HEK293 (cell line): ENCODE results near the gene HEMK1.

ENCODE experiments used
- CTCF ChIA-PET: fragments of 350-600 bp; formaldehyde crosslinking; extraction: SDS; loops from one replicate; lab custom pipeline; 2021; ENCODE audit warnings: antibody characterized with exemption; lab: Yijun Ruan, JAX
- POLR2A ChIA-PET: fragments of 300-600 bp; formaldehyde crosslinking; extraction: SDS; loops from one replicate; lab custom pipeline; 2020; ENCODE audit warnings: antibody characterized with exemption, inconsistent platforms; lab: Yijun Ruan, JAX
- H3K27ac ChIP-seq: fragments of 200-500 bp; sonication (Bioruptor generic); 2 replicates; pipeline ENCODE4 v1.5.1; 2014; ENCODE audit warnings: low read depth, low read length, control low read depth, inconsistent platforms; ENCODE audit errors: extremely low read depth
- H3K36me3 ChIP-seq, 2 experiments: fragments of 200-500 bp in 1 of 2; sonication (Bioruptor generic) in 1 of 2; 1 replicate in 1 of 2; 2 replicates in 1 of 2; pipeline ENCODE4 v1.5.1; 2014 to 2017; ENCODE audit warnings: inconsistent platforms in 2 of 2, low read length in 2 of 2; ENCODE audit not compliant: control insufficient read depth in 2 of 2, insufficient read depth in 1 of 2
- H3K4me1 ChIP-seq: fragments of 200-500 bp; sonication (Bioruptor generic); 2 replicates; pipeline ENCODE4 v1.5.1; 2014; ENCODE audit warnings: mild to moderate bottlenecking, low read length, inconsistent platforms; ENCODE audit not compliant: control insufficient read depth, insufficient read depth
- H3K4me3 ChIP-seq: 2 replicates; pipeline ENCODE4 v1.5.1; 2011; ENCODE audit warnings: low read depth, mild to moderate bottlenecking, control low read depth, low read length, moderate library complexity
- H3K9me3 ChIP-seq: fragments of 200-500 bp; sonication (Bioruptor generic); 2 replicates; pipeline ENCODE4 v1.5.1; 2014; ENCODE audit warnings: low read depth, low read length, inconsistent platforms; ENCODE audit not compliant: control insufficient read depth, insufficient read depth
- ATF2 ChIP-seq: fragments of 450-650 bp; formaldehyde crosslinking; IDR thresholded peaks from 2 replicates; pipeline ENCODE4 v1.5.1; 2016; ENCODE audit warnings: missing biosample characterization, missing genetic modification characterization, low read depth
- GLI2 ChIP-seq: fragments of 450-650 bp; formaldehyde crosslinking; IDR thresholded peaks from 2 replicates; pipeline ENCODE4; 2017; ENCODE audit warnings: missing biosample characterization, missing genetic modification characterization, low read depth, borderline replicate concordance
- KLF10 ChIP-seq: fragments of 450-650 bp; IDR thresholded peaks from 2 replicates; pipeline ENCODE4 v1.5.1; 2018; ENCODE audit warnings: missing biosample characterization, mild to moderate bottlenecking, missing genetic modification characterization
- KLF8 ChIP-seq: fragments of 450-650 bp; formaldehyde crosslinking; IDR thresholded peaks from 2 replicates; pipeline ENCODE4 v1.5.1; 2016; ENCODE audit warnings: missing biosample characterization, missing genetic modification characterization
- PRDM10 ChIP-seq: fragments of 450-650 bp; formaldehyde crosslinking; IDR thresholded peaks from 2 replicates; pipeline ENCODE4 v1.5.1; 2016; ENCODE audit warnings: missing biosample characterization, missing genetic modification characterization
- PRDM4 ChIP-seq: fragments of 450-650 bp; formaldehyde crosslinking; IDR thresholded peaks from 2 replicates; pipeline ENCODE4 v1.5.1; 2017; ENCODE audit warnings: missing biosample characterization, missing genetic modification characterization
- ZEB2 ChIP-seq: fragments of 450-650 bp; formaldehyde crosslinking; IDR thresholded peaks from 2 replicates; pipeline ENCODE4 v1.5.1; 2016; ENCODE audit warnings: missing biosample characterization, missing genetic modification characterization
- ZNF121 ChIP-seq: fragments of 450-650 bp; formaldehyde crosslinking; IDR thresholded peaks from 2 replicates; pipeline ENCODE4 v1.5.1; 2016; ENCODE audit warnings: missing biosample characterization, missing genetic modification characterization
- ZNF23 ChIP-seq: fragments of 450-650 bp; formaldehyde crosslinking; IDR thresholded peaks from 2 replicates; pipeline ENCODE4 v1.5.1; 2016; ENCODE audit warnings: missing biosample characterization, missing genetic modification characterization, borderline replicate concordance
- ZNF398 ChIP-seq: fragments of 450-650 bp; formaldehyde crosslinking; IDR thresholded peaks from 2 replicates; pipeline ENCODE4 v1.5.1; 2017; ENCODE audit warnings: missing biosample characterization, missing genetic modification characterization
- ZNF404 ChIP-seq: fragments of 450-650 bp; formaldehyde crosslinking; IDR thresholded peaks from 2 replicates; pipeline ENCODE4 v1.5.1; 2017; ENCODE audit warnings: missing biosample characterization, missing genetic modification characterization
- ZNF513 ChIP-seq: fragments of 450-650 bp; IDR thresholded peaks from 2 replicates; pipeline ENCODE4 v1.5.1; 2018; ENCODE audit warnings: missing biosample characterization, missing genetic modification characterization
- ZNF585B ChIP-seq: fragments of 450-650 bp; formaldehyde crosslinking; IDR thresholded peaks from 2 replicates; pipeline ENCODE4 v1.5.1; 2016; ENCODE audit warnings: missing biosample characterization, missing genetic modification characterization
- ZNF624 ChIP-seq: fragments of 450-650 bp; formaldehyde crosslinking; IDR thresholded peaks from 2 replicates; pipeline ENCODE4 v1.5.1; 2017; ENCODE audit warnings: missing biosample characterization, missing genetic modification characterization
- ZNF645 ChIP-seq: fragments of 450-650 bp; formaldehyde crosslinking; IDR thresholded peaks from 2 replicates; pipeline ENCODE4; 2016; ENCODE audit warnings: missing biosample characterization, missing genetic modification characterization
- ZNF670 ChIP-seq: fragments of 450-650 bp; formaldehyde crosslinking; IDR thresholded peaks from 2 replicates; pipeline ENCODE4 v1.5.1; 2016; ENCODE audit warnings: missing biosample characterization, missing genetic modification characterization, low read depth
- ZNF792 ChIP-seq: fragments of 450-650 bp; formaldehyde crosslinking; IDR thresholded peaks from 2 replicates; pipeline ENCODE4 v1.5.1; 2016; ENCODE audit warnings: missing biosample characterization, missing genetic modification characterization
- ZNF830 ChIP-seq: fragments of 450-650 bp; IDR thresholded peaks from 2 replicates; pipeline ENCODE4 v1.5.0; 2018; ENCODE audit warnings: missing biosample characterization, missing genetic modification characterization, low read depth, mild to moderate bottlenecking, moderate library complexity
- ZNF837 ChIP-seq: fragments of 450-650 bp; formaldehyde crosslinking; IDR thresholded peaks from 2 replicates; pipeline ENCODE4 v1.5.1; 2016; ENCODE audit warnings: missing biosample characterization, missing genetic modification characterization
- ZSCAN30 ChIP-seq: fragments of 450-650 bp; IDR thresholded peaks from 2 replicates; pipeline ENCODE4 v1.5.1; 2018; ENCODE audit warnings: missing biosample characterization, mild to moderate bottlenecking, missing genetic modification characterization, moderate library complexity

HEMK1 gene

GRCh38 chr3:50572801-50573371 lies 3.6 kb downstream of the HEMK1 start:
- H3K27ac ChIP-seq, result no peak overlapping the region
- POLR2A ChIA-PET, result no interaction called here
- TF ChIP-seq ZNF670 (tag by site-specific recombination) (no peak), ATF2 (tag by site-specific recombination) (no peak), ZNF513 (tag by site-specific recombination) (no peak), ZEB2 (tag by site-specific recombination) (no peak), KLF10 (no peak), ZSCAN30 (tag by site-specific recombination) (no peak), ZNF837 (tag by site-specific recombination) (no peak), ZNF830 (tag by site-specific recombination) (no peak), GLI2 (no peak), KLF8 (tag by site-specific recombination) (no peak), ZNF792 (no peak), PRDM4 (tag by site-specific recombination) (no peak), PRDM10 (tag by site-specific recombination) (no peak), ZNF404 (tag by site-specific recombination) (no peak), ZNF121 (tag by site-specific recombination) (no peak), ZNF585B (tag by site-specific recombination) (no peak), ZNF23 (tag by site-specific recombination) (no peak), ZNF624 (tag by site-specific recombination) (no peak), ZNF645 (tag by site-specific recombination) (no peak), ZNF398 (tag by site-specific recombination) (no peak)

More at GRCh38 chr3:50572801-50573371, 3.6 kb downstream of the HEMK1 start:
- Histone ChIP-seq H3K9me3 (no peaks in the 10 kb centered on the region), H3K4me3 (no peak overlapping the region), H3K36me3 (peaks cover 0 to 49% of the 10 kb centered on the region in 2 experiments; a peak in 1 of 3 replicates), H3K4me1 (no peaks in the 10 kb centered on the region; the same call in 1 of the 2 replicates)
- CTCF ChIA-PET, result interaction anchor here (0.5 to 6.0 kb wide), 20 partner anchors 8 to 1160 kb away, joined by 3 to 139 read pairs (median 3); partner anchors contain the start of genes CISH and MAPKAPK3
